Omental fat pad (tissue), 4 donors: Measurements from ENCODE around the gene PACSIN1. TPM values are rescaled to one million over a fixed set of nuclear protein-coding genes. Genes with fewer than 3 reads are reported as not detected.

Experiments used
- ATAC-seq: fragments of 150-250 bp; one replicate; pipeline ENCODE4 v1.9.1; 2016; ENCODE audit warnings: mild to moderate bottlenecking, moderate library complexity; ENCODE audit not compliant: low FRiP score
- DNase-seq: peaks from one replicate; pipeline ENCODE4 v3.0.0-alpha.2; 2019; ENCODE audit warnings: low spot score
- total RNA-seq, 4 donors: library from RNA; depleted of rRNA; stranded (reverse); fragments of >200 nt; gene quantifications; one replicate each; pipeline ENCODE4 v1.1.0, GENCODE V29; 2016
- TF ChIP-seq, protein P1 (sequence below), 3 donors: fragments of 450-650 bp; IDR thresholded peaks; one replicate each; pipeline ENCODE4 v1.5.1; 2016 to 2017; ENCODE audit warnings: antibody characterized with exemption in 3 of 3, mild to moderate bottlenecking in 3 of 3, moderate library complexity in 2 of 3

The PACSIN1 gene
- total RNA-seq, 4 donors from 2014 or later, result not detected

DNA sequence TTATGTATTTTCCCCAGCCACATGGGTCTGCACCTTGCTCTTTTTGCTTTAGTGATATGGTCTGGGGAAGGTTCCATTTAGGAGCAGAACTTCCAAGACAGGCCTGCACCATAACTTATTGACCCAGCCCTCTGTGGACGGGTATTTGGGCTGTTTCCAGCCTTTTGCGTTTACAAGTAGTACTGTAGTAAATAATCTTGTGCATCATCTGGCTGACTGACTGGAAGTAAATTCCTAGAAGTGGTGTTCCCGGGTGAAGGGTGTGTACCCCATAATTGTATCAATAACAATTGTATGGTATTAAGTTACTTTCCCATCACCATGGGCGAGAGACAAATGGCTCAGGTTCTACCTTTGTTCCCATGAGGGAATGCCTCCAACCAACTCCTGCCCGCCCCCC, 58.6 kb downstream of the PACSIN1 start:
- DNase-seq, result no peak
- no peak for ATAC-seq
- TF ChIP-seq, protein P1, sequence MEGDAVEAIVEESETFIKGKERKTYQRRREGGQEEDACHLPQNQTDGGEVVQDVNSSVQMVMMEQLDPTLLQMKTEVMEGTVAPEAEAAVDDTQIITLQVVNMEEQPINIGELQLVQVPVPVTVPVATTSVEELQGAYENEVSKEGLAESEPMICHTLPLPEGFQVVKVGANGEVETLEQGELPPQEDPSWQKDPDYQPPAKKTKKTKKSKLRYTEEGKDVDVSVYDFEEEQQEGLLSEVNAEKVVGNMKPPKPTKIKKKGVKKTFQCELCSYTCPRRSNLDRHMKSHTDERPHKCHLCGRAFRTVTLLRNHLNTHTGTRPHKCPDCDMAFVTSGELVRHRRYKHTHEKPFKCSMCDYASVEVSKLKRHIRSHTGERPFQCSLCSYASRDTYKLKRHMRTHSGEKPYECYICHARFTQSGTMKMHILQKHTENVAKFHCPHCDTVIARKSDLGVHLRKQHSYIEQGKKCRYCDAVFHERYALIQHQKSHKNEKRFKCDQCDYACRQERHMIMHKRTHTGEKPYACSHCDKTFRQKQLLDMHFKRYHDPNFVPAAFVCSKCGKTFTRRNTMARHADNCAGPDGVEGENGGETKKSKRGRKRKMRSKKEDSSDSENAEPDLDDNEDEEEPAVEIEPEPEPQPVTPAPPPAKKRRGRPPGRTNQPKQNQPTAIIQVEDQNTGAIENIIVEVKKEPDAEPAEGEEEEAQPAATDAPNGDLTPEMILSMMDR (IDR thresholded peaks at IDR 0.05), result no peak

DNA sequence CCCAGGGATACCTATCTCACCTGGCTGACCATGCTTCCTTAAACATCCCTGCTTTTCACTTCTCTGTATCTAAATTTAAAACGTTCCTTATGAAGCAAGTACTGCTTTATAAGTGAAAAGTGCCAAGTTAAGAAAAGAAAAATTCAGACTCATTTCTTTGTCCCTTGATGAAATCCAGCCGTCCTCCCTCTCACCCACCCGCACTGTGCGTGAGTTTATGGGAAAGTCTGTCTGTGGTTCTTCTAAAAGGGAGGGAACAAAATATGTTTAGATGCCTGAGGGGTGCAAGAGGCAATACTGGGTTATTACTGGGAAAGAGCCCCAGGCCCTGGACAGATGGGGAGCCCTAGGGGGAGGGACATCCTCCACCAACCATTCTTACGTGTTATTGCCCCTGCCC, 59.1 kb downstream of the PACSIN1 start:
- ATAC-seq, result no peak
- no peak for DNase-seq
- TF ChIP-seq, protein P1 (IDR thresholded peaks at IDR 0.05), result no peak

DNA sequence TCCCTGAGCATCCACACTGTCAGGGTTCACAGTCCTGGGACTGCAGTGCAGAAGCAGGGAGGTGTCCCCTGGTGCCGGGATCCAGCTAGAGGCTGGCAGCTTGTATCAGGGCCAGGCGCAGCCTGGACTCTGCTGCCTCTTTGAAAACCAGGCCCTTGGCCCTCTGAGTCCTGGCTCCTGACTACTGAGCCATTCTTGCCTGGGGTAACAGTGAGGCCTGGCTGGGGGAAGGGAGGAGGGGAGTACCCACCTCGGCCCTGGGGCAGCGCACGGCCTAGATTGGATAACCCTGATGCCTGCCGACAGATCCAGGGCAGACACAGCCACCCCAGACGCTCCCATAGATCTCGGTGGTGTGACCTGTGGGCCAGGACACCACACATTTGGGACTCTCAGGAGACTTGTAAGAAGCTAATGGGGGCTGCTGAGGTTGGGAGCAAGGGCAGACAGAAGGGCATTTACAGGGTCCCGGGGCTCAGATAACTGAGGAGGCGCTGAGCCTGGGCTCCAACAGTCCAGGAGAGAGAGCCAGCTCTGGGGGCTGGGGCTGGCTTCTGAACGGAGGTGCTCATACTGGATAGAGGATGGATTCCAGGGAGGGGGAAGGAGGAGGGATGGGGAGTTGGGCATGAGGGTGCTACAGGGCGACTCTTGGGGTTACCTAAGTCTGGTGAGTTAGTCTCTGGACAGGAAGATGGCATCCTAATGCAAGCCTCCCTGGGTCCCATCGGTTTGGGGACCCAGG, 59.7 kb downstream of the PACSIN1 start:
- DNase-seq (no peak), ATAC-seq (no peak)
- TF ChIP-seq, protein P1 (IDR thresholded peaks at IDR 0.05), result no peak

DNA sequence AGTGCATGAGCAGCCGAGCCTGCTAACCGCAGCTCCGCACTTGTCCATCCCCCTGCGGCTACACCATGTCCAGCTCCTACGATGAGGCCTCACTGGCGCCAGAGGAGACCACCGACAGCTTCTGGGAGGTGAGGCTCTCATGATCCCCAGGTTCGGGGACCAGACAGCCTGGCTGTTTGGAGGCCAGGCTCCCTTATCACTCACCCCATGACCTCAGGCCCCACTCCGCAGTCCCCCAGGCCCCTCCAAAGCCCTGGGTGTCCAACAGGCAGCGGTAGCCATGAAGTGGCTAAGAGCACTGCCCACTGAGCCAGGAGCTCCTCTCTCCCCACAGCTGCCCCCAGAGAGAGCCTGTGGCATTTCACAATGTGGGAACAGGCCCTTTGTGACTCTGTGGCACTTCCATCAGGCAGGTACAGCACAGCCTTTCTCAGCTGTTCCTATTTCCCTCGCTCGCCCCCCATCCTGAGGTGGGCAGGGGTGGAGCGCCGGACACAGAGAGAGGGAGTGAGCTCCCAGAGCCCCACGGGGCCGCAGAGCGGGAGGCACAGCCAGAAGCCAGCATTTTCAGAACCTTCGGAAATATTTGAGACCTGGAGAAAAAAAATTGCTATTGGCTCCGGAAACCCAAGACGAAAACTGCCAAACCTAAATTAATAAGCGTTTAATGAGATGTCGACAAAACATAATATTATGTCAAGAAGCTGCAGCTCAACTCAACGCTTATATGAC, 60.5 kb downstream of the PACSIN1 start:
- TF ChIP-seq, protein P1 (IDR thresholded peaks at IDR 0.05), result no peak
- DNase-seq (no peak), ATAC-seq (no peak)

DNA sequence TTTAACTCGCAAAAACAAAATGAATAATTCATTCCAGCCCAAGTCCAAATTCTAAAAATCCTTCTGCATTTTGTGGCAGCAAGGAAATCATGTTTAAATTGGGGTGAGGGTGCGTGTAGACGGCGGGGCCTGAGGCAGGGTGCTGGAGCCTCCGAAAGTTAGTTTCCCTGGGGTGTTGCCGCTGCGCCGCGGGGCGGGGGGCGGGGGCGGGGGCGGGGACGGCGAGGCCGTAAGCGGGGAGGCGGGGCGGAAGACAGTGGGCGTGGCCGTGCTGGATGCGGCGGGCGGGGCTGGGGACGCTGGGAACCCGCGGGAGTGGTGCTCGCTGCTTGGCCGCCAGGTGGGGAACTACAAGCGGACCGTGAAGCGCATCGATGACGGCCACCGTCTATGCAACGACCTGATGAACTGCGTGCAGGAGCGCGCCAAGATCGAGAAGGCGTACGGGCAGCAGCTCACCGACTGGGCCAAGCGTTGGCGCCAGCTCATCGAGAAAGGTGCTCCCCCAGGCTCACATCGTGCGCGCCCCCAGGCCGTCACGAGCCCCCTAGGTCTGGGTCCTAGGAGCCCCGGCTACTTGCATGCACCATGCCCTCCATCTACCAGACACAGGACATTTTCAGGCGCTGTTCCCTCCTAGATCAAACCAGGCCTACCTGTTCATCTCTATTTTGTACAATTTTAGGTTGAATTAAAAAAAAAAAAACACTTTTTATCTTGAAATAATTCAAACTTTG, 61.3 kb downstream of the PACSIN1 start:
- ATAC-seq (peak; percentile 91), DNase-seq (peak; percentile 89)
- TF ChIP-seq, protein P1 (IDR thresholded peaks at IDR 0.05), result peak in 2 of 3 donors; percentile 9 to 20

DNA sequence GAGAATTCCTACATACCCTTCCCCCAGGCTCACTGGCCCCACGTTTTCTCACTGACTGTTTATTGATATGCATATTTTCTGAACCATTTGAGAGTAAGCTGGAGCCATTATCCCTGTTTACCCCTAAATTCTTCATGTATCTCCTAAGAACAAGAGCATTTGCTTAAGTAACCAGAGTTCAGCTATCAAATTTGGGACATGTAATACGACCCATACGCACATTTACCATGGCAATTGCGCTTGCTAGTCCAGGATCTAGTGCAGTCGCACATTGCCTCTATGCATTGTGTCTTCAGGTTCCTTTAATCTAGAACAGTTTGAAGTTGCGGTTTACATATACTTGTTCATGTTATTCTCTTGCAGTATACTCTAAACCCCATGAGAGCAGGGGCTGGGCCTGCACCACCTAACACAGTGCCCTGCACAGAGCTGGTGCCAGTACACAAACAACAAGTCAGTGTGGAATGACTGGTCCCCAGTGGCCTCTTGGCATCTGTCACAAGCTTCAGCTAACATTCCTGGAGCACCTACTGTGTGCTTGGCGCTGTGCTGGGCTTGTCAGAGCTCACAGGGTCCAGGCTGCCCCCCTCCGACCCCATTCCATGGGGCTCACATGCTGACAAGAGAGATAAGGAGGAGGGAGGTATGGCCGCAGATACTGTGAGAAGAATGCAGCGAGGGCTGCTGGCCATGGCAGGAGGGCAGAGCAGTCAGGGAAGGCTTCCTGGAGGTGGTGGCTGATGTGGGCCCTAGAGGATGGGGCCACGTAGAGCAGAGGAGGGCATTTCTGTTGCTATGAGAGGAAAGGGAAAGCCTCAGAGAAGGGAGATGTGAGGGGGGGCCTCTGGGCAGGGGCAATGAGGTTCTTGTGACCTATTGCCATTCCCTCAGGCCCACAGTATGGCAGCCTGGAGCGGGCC, 62.1 kb downstream of the PACSIN1 start:
- ATAC-seq (no peak), DNase-seq (no peak)
- TF ChIP-seq, protein P1 (IDR thresholded peaks at IDR 0.05), result no peak
